Thymus (tissue), 11 donors: Measurements from ENCODE around the gene MKRN2OS. TPM values are rescaled to one million over a fixed set of nuclear protein-coding genes. Genes with fewer than 3 reads are reported as not detected.

ENCODE experiments used
- DNase-seq, 9 donors: peaks; one replicate each; pipeline ENCODE4 v3.0.0-alpha.2; 2013; ENCODE audit warnings: low spot score in 9 of 9, low read depth in 6 of 9, missing footprints in 1 of 9
- H3K27ac ChIP-seq, 2 donors: one replicate each; pipeline ENCODE4 v1.5.1; 2013; ENCODE audit warnings: control low read depth in 1 of 2, low read depth in 1 of 2, low read length in 1 of 2, mild to moderate bottlenecking in 1 of 2, moderate library complexity in 1 of 2
- H3K27me3 ChIP-seq, 2 donors: one replicate each; pipeline ENCODE4 v1.5.1; 2013; ENCODE audit warnings: low read length in 1 of 2; ENCODE audit not compliant: control insufficient read depth in 2 of 2, insufficient read depth in 1 of 2
- H3K36me3 ChIP-seq, 2 donors: one replicate each; pipeline ENCODE4 v1.5.1; 2013; ENCODE audit warnings: low read length in 1 of 2, mild to moderate bottlenecking in 1 of 2, moderate library complexity in 1 of 2; ENCODE audit not compliant: control insufficient read depth in 2 of 2, insufficient read depth in 2 of 2
- H3K4me1 ChIP-seq, 2 donors: one replicate each; pipeline ENCODE4 v1.5.1; 2013; ENCODE audit warnings: low read length in 2 of 2; ENCODE audit not compliant: control insufficient read depth in 2 of 2, insufficient read depth in 2 of 2
- H3K4me3 ChIP-seq, 2 donors: one replicate each; pipeline ENCODE4 v1.5.1; 2013; ENCODE audit warnings: low read length in 2 of 2, control low read depth in 1 of 2, mild to moderate bottlenecking in 1 of 2
- H3K9me3 ChIP-seq, 2 donors: one replicate each; pipeline ENCODE4 v1.5.1; 2013; ENCODE audit warnings: low read length in 1 of 2, mild to moderate bottlenecking in 1 of 2; ENCODE audit not compliant: control insufficient read depth in 2 of 2, insufficient read depth in 1 of 2
- WGBS: extraction: QIAGEN DNeasy Blood & Tissue Kit; methylation state at CpG from one replicate; pipeline ENCODE4 v1.1.7; 2013; 5-methylcytosine and 5-hydroxymethylcytosine counted together
- polyA plus RNA-seq: library from polyadenylated mRNA; stranded (reverse); fragments of 200-250 nt; gene quantifications from one replicate; pipeline ENCODE4 v1.2.3, GENCODE V29; 2013
- total RNA-seq: library from RNA; stranded (reverse); fragments of 120-200 nt; gene quantifications from one replicate; pipeline ENCODE4 v1.2.4, GENCODE V29; 2013
- donor health status: healthy.

The MKRN2OS gene
- total and polyA plus RNA-seq, 2 donors = 0.09 to 0.78 TPM

- no peaks in the 10 kb centered on the region for H3K27me3 ChIP-seq
- H3K27ac ChIP-seq = no peak overlapping the region
- 97% methylated on average over 6 of the region's 6 CpGs for WGBS
- H3K4me1 ChIP-seq = no peaks in the 10 kb centered on the region
- H3K36me3 ChIP-seq = peaks cover 3 to 13% of the 10 kb centered on the region in 2 donors
- H3K9me3 ChIP-seq = no peaks in the 10 kb centered on the region
- H3K4me3 ChIP-seq = no peak overlapping the region
- DNase-seq = no peak
Observed at GRCh38 chr3:12536423-12536822, 8.9 kb downstream of the MKRN2OS start.

- H3K27me3 ChIP-seq = no peaks in the 10 kb centered on the region
Observed at GRCh38 chr3:12532182-12532581, 13.1 kb downstream of the MKRN2OS start.

GRCh38 chr3:12527757-12528143, 17.5 kb downstream of the MKRN2OS start:
- Histone ChIP-seq H3K4me1 (no peaks in the 10 kb centered on the region), H3K36me3 (peaks cover 9 to 28% of the 10 kb centered on the region in 2 donors), H3K9me3 (no peaks in the 10 kb centered on the region), H3K4me3 (no peak overlapping the region), H3K27ac (no peak overlapping the region), H3K27me3 (no peaks in the 10 kb centered on the region)
- 96% methylated on average over 3 of the region's 3 CpGs for WGBS
- no peak for DNase-seq

More at GRCh38 chr3:12532182-12532581, 13.1 kb downstream of the MKRN2OS start:
- Histone ChIP-seq H3K27ac (no peak overlapping the region), H3K9me3 (no peaks in the 10 kb centered on the region), H3K4me3 (no peak overlapping the region), H3K36me3 (peaks cover 14 to 23% of the 10 kb centered on the region in 2 donors), H3K4me1 (no peaks in the 10 kb centered on the region)
- WGBS = 94% methylated on average over 5 of the region's 5 CpGs
- DNase-seq = no peak

GRCh38 chr3:12522721-12523120, 22.6 kb downstream of the MKRN2OS start:
- DNase-seq = no peak
- H3K4me1 ChIP-seq = no peaks in the 10 kb centered on the region
- no peak overlapping the region for H3K4me3 ChIP-seq
- H3K9me3 ChIP-seq = no peaks in the 10 kb centered on the region
- H3K36me3 ChIP-seq = peaks cover 7 to 26% of the 10 kb centered on the region in 2 donors
- 96% methylated on average over 1 of the region's 1 CpG for WGBS
- no peaks in the 10 kb centered on the region for H3K27me3 ChIP-seq
- H3K27ac ChIP-seq = no peak overlapping the region

- no peaks in the 10 kb centered on the region for H3K27me3 ChIP-seq
- H3K4me1 ChIP-seq = no peaks in the 10 kb centered on the region
- peaks cover 7 to 18% of the 10 kb centered on the region in 2 donors for H3K36me3 ChIP-seq
- WGBS = 98% methylated on average over 2 of the region's 2 CpGs
- H3K27ac ChIP-seq = no peak overlapping the region
- no peak overlapping the region for H3K4me3 ChIP-seq
- DNase-seq = no peak
- no peaks in the 10 kb centered on the region for H3K9me3 ChIP-seq
Observed at GRCh38 chr3:12521010-12521409, 24.3 kb downstream of the MKRN2OS start.

GRCh38 chr3:12518261-12519028, 26.9 kb downstream of the MKRN2OS start:
- Histone ChIP-seq H3K27me3 (no peaks in the 10 kb centered on the region), H3K4me1 (no peaks in the 10 kb centered on the region), H3K27ac (no peak overlapping the region), H3K9me3 (no peaks in the 10 kb centered on the region), H3K4me3 (no peak overlapping the region), H3K36me3 (peaks cover 7 to 19% of the 10 kb centered on the region in 2 donors)
- 99% methylated on average over 6 of the region's 6 CpGs for WGBS
- DNase-seq = no peak

- Histone ChIP-seq H3K36me3 (peaks cover 7 to 25% of the 10 kb centered on the region in 2 donors), H3K4me1 (no peaks in the 10 kb centered on the region), H3K4me3 (no peak overlapping the region), H3K9me3 (no peaks in the 10 kb centered on the region), H3K27me3 (no peaks in the 10 kb centered on the region), H3K27ac (no peak overlapping the region)
- no peak for DNase-seq
- WGBS = 98% methylated on average over 11 of the region's 11 CpGs
Observed at GRCh38 chr3:12516873-12517272, 28.4 kb downstream of the MKRN2OS start.

- Histone ChIP-seq H3K4me3 (no peak overlapping the region), H3K27ac (no peak overlapping the region), H3K9me3 (no peaks in the 10 kb centered on the region), H3K36me3 (peaks cover 0 to 22% of the 10 kb centered on the region in 2 donors), H3K27me3 (no peaks in the 10 kb centered on the region), H3K4me1 (no peaks in the 10 kb centered on the region)
- DNase-seq = no peak
Observed at GRCh38 chr3:12515631-12516030, 29.7 kb downstream of the MKRN2OS start.

GRCh38 chr3:12513694-12514446, 31.4 kb downstream of the MKRN2OS start:
- Histone ChIP-seq H3K27ac (no peak overlapping the region), H3K4me1 (no peaks in the 10 kb centered on the region), H3K27me3 (no peaks in the 10 kb centered on the region), H3K9me3 (no peaks in the 10 kb centered on the region), H3K4me3 (no peak overlapping the region), H3K36me3 (peaks cover 8 to 18% of the 10 kb centered on the region in 2 donors)
- over 99% methylated on average over 5 of the region's 5 CpGs for WGBS
- DNase-seq = no peak
